ENCODE results near the gene ANO9.
"Not testable (repeated sequence)": the region's sequence is repeated elsewhere in the genome, so short reads cannot be mapped to it uniquely, and the experiment has no call there.

Gene ANO9

GRCh38 chr11:438101-438844 is 3.5 kb downstream of the ANO9 start:
- no peak overlapping the region for H3K4me3 ChIP-seq (ENCODE audit: low read depth, low read length)
- in situ Hi-C loops (cut with HindIII; ENCODE audit: low sequenced_read_pairs): no loop called here
- TF ChIP-seq CTCF (IDR thresholded peaks at IDR 0.05; ENCODE audit: low read depth, low read length): no peak
- no peak for DNase-seq (ENCODE audit: low read depth, low spot score)

- no peak overlapping the region for H3K4me3 ChIP-seq (ENCODE audit: low read depth, low read length)
- in situ Hi-C loops (cut with HindIII; ENCODE audit: low sequenced_read_pairs): no loop called here
- DNase-seq (ENCODE audit: low read depth, low spot score): no peak
- no peak for TF ChIP-seq CTCF (IDR thresholded peaks at IDR 0.05; ENCODE audit: low read depth, low read length)
These were observed 4.5 kb downstream of the ANO9 start for GRCh38 chr11:437228-437870.

GRCh38 chr11:434999-435740 is 6.6 kb downstream of the ANO9 start:
- in situ Hi-C loops (cut with HindIII; ENCODE audit: low sequenced_read_pairs); H3K4me3 ChIP-seq (ENCODE audit: low read depth, low read length); DNase-seq (ENCODE audit: low read depth, low spot score): not testable (repeated sequence)

GRCh38 chr11:434496-434895 is 7.3 kb downstream of the ANO9 start:
- in situ Hi-C loops (cut with HindIII; ENCODE audit: low sequenced_read_pairs): no loop called here
- DNase-seq (ENCODE audit: low read depth, low spot score): no peak
- H3K4me3 ChIP-seq (ENCODE audit: low read depth, low read length): no peak overlapping the region
- TF ChIP-seq CTCF (IDR thresholded peaks at IDR 0.05; ENCODE audit: low read depth, low read length): no peak

GRCh38 chr11:433641-434040 is 8.2 kb downstream of the ANO9 start:
- no peak overlapping the region for H3K4me3 ChIP-seq (ENCODE audit: low read depth, low read length)
- TF ChIP-seq CTCF (IDR thresholded peaks at IDR 0.05; ENCODE audit: low read depth, low read length): no peak
- DNase-seq (ENCODE audit: low read depth, low spot score): no peak
- in situ Hi-C loops (cut with HindIII; ENCODE audit: low sequenced_read_pairs): no loop called here

- no peak overlapping the region for H3K4me3 ChIP-seq (ENCODE audit: low read depth, low read length)
- in situ Hi-C loops (cut with HindIII; ENCODE audit: low sequenced_read_pairs): no loop called here
- no peak for TF ChIP-seq CTCF (IDR thresholded peaks at IDR 0.05; ENCODE audit: low read depth, low read length)
- no peak for DNase-seq (ENCODE audit: low read depth, low spot score)
These were observed 8.7 kb downstream of the ANO9 start for GRCh38 chr11:433111-433510.

All from astrocyte of the spinal cord (primary cell).